Astrocyte of the spinal cord (primary cell): ENCODE measurements around the gene NAT10.

Experiments used
- DNase-seq: peaks from one replicate; pipeline ENCODE4 v3.0.0; 2011; ENCODE audit warnings: low read depth, low spot score
- H3K4me3 ChIP-seq: 2 replicates; pipeline ENCODE4 v1.5.1; 2011; ENCODE audit warnings: low read depth, mild to moderate bottlenecking, low read length, moderate library complexity
- CTCF ChIP-seq: IDR thresholded peaks from 2 replicates; pipeline ENCODE4 v1.5.1; 2012; ENCODE audit warnings: low read depth, mild to moderate bottlenecking, low read length, inconsistent platforms
- in situ Hi-C: cut with HindIII; loops from 2 replicates; pipeline ENCODE4 v1.10.0; 2017; ENCODE audit warnings: low sequenced_read_pairs

The NAT10 gene

GRCh38 chr11:34147581-34147980 lies 42.2 kb downstream of the NAT10 start:
- DNase-seq, result no peak
- H3K4me3 ChIP-seq, result no peak overlapping the region
- no peak for TF ChIP-seq CTCF
- in situ Hi-C loops, result no loop called here

DNA sequence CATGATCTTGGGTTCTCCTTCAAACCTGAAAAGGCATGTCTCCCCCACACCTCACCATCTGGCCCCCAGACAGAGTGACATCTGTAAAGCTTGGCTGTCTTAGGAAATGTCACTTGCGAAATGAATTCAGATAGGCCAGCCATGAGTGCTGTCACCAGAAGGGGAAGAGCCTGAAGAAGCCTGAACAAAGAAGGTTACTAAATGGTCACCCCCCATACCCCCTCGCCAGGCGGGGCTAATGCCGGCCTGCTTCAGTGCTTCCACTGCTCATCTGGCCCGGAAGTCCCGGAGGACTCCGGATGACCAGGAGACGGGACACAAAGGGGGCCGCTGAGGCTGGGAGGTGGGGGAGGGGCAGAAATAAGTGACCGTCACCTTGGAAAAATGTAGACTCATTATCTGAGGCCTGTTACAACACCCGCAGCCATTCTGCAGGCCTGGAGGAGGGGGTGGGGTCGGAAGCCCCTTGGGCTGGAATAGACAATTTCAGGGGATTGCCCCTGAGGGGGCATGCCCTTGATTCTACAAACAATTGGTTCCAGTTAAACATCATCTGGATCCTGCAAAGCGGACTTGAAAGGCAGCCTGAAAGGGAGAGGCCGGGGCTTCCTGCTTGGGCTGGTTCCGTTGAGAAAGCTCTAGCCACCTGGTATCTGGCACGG lies 43.2 kb downstream of the NAT10 start:
- in situ Hi-C loops, result no loop called here
- no peak for DNase-seq
- H3K4me3 ChIP-seq, result no peak overlapping the region
- TF ChIP-seq CTCF, result no peak

- no peak for DNase-seq
These were observed 43.8 kb downstream of the NAT10 start for GRCh38 chr11:34149274-34149673.

GRCh38 chr11:34149786-34150185 lies 44.4 kb downstream of the NAT10 start:
- DNase-seq, result no peak
- in situ Hi-C loops, result no loop called here
- no peak overlapping the region for H3K4me3 ChIP-seq
- peak; percentile 50 for TF ChIP-seq CTCF

More at GRCh38 chr11:34149274-34149673, 43.8 kb downstream of the NAT10 start:
- no peak overlapping the region for H3K4me3 ChIP-seq
- in situ Hi-C loops, result no loop called here
- TF ChIP-seq CTCF, result no peak

GRCh38 chr11:34150494-34151151 lies 45.2 kb downstream of the NAT10 start:
- in situ Hi-C loops, result no loop called here
- no peak overlapping the region for H3K4me3 ChIP-seq
- no peak for DNase-seq
- TF ChIP-seq CTCF, result no peak

- TF ChIP-seq CTCF, result no peak
- DNase-seq, result no peak
- in situ Hi-C loops, result no loop called here
- H3K4me3 ChIP-seq, result no peak overlapping the region
These were observed 45.7 kb downstream of the NAT10 start for GRCh38 chr11:34151166-34151565.
